AML-193 (cell line): Measurements from ENCODE around the gene CNTRL.
"Not testable (repeated sequence)": the region's sequence is repeated elsewhere in the genome, so short reads cannot be mapped to it uniquely, and the experiment has no call there.

Experiments
- DNase-seq, 2 experiments: peaks; one replicate each; lab custom pipeline; 2025; lab: John Stamatoyannopoulos, UW

Gene CNTRL, protein sequence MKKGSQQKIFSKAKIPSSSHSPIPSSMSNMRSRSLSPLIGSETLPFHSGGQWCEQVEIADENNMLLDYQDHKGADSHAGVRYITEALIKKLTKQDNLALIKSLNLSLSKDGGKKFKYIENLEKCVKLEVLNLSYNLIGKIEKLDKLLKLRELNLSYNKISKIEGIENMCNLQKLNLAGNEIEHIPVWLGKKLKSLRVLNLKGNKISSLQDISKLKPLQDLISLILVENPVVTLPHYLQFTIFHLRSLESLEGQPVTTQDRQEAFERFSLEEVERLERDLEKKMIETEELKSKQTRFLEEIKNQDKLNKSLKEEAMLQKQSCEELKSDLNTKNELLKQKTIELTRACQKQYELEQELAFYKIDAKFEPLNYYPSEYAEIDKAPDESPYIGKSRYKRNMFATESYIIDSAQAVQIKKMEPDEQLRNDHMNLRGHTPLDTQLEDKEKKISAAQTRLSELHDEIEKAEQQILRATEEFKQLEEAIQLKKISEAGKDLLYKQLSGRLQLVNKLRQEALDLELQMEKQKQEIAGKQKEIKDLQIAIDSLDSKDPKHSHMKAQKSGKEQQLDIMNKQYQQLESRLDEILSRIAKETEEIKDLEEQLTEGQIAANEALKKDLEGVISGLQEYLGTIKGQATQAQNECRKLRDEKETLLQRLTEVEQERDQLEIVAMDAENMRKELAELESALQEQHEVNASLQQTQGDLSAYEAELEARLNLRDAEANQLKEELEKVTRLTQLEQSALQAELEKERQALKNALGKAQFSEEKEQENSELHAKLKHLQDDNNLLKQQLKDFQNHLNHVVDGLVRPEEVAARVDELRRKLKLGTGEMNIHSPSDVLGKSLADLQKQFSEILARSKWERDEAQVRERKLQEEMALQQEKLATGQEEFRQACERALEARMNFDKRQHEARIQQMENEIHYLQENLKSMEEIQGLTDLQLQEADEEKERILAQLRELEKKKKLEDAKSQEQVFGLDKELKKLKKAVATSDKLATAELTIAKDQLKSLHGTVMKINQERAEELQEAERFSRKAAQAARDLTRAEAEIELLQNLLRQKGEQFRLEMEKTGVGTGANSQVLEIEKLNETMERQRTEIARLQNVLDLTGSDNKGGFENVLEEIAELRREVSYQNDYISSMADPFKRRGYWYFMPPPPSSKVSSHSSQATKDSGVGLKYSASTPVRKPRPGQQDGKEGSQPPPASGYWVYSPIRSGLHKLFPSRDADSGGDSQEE (N-terminal part only)

DNA sequence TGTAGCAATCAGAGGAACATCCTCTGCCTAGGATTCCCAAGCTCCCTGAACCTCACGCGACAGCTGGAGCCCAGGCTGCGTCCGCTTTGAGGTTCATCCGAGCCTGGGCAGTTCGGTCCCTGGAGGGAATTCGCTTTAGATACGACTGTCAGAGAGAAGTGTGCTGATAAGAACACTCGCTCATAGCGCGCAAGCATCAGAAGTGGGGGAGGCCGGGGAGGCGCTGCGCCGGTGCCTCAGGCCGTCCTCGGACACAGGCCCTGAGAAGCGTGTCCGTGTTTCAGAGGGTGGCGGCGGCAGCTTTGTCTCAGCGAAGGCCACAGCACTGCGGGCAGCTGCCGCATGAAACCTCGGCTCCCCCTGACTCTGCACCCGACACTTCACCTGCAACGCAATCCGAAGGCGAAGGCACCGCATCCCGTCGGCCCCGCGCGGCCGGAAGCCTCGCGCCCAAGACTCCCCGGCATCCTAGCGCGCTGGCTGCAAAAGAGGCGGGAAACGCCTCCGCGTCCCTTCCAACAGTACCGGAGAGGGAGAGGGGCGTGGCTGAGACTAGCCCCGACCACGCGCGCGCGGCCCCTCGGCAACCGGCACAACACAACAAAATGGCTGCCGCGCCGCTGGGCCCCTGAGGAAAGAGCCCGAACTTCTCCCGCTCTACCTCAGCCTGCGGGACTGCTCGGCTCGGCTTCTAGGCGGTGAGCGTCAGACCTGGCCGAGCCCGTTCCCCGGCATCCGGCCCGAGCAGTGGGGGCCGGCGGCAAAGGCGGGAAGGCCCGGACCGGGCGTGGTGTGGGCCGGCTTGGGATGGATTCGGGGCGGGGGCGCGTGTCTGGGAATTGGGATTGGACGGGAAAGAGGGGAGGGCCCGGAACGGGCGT is at the start of gene CNTRL:
Gene CNTRL, plus strand, starts transcription at position 586 of the 881 bp plus-strand sequence. CDS start 13,372 bp downstream, outside the sequence.
- peak; percentile 89 to 92 for DNase-seq

DNA sequence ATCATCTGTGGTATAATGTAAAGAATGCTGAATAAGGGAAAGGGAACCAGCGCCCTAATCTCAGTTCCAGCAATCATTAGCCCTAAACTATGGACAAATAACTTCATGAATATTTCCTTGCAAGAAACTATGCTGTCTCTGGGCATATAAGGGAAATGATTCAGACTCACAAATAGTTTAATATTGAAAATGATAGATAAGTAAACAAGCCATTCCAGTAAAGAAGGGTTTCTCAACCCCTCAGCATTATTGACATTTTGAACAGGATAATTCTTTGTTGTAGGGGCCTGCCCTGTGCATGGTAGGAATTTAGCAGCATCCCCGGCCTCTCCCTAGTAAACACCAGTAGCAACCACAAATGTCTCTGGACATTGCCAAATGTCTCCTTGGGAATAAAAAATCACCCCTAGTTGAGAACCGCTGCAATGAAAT is 48.5 kb upstream of the CNTRL start:
- DNase-seq = no peak

DNA sequence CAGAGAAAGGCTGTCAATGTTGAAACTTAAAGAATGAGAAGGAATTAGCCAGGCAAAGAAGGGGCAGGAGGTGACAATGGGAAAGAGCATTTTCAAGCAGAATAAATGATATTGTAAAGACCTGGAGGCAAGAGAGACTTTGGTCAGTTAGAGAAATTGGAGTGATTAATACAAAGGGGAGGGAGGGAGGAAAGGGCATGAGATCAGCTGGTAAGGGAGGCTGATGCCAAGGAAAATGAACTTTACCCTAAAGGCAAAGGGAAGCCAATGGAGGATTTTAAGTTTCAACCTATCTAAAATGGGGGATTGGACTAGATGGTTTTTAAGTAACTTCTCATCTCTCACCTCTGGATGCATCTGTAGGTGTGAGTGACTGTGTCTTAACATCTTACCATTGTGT is 48.0 kb upstream of the CNTRL start:
- no peak for DNase-seq

DNA sequence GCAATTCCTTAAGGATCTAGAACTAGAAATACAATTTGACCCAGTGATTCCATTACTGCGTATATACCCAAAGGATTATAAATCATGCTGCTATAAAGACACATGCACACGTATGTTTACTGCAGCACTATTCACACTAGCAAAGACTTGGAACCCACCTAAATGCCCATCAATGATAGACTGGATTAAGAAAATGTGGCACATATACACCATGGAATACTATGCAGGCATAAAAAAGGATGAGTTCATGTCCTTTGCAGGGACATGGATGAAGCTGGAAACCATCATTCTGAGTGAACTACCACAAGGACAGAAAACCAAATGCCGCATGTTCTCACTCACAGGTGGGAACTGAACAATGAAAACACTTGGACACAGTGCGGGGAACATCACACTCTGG is 46.5 kb upstream of the CNTRL start:
- not testable (repeated sequence) for DNase-seq

DNA sequence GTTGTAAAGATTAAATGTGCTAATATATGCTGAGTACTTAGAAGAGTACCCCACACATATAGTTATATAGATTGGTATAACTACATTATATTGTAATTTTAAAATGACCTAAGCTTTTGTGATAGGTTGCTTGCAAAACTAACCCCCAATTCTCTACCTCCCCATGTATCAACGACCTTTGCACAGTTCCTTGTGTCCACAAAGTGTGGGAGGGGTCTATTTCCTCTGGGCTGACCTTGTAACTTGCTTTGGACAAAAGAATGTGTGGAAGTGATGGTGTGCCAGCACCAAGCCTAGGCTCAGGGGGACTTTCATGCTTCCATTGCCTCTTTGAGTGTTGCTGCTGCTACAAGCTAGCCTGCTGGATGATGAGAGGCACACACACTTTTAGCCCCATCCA is 45.3 kb upstream of the CNTRL start:
- DNase-seq = no peak

DNA sequence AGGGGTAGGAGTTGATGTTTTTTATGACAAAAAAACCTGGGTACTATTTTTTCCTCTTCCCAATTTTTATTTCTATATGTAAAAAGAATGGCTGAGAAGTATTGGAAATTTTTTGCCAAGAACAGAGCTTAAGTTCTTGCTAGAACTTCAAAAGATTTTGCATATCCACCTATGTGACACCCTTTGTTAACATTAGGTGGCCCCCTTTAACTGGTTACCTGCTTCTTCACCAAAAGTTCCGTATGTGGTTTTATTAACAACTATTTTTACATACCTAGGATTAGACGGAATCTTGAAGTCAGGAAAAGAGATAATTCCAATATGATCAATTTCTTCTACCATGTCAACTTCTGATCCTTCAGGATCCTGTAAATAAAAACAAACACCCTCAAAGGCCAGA is 40.2 kb upstream of the CNTRL start:
- DNase-seq = no peak

DNA sequence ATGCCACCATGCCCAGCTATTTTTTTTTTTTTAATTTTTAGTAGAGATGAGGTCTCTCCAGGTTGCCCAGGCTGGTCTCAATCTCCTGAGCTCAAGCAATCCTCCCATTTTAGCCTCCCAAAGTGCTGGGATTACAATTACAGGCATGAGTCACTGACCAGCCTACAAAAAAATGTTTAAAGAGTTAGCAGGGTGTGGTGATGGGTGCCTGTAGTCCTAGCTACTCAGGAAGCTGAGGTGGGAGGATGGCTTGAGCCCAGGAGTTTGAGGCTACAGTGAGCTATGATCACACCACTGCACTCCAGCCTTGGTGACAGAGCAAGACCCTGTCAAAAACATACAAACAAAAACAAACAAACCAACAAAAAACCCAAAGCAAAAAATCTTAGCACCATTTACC is 39.0 kb upstream of the CNTRL start:
- not testable (repeated sequence) for DNase-seq

DNA sequence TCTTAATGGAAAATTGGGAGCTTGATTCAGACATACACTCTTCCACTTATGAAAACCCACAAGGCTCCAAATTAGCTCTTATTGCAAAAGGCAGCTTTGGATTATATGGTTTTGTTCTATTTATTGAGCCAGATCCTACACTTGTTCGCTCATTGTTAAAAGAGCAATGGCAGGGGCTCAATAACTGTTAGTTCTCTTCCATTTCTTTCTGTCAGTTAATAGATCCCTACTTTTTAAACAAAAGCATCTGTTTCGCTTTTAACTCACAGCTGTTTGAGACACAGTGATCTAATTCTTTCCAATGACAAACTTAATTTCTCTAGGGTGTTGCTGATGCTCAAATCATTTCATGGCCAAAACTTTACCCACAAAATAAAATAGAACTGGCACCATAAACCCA is 36.4 kb upstream of the CNTRL start:
- no peak for DNase-seq

DNA sequence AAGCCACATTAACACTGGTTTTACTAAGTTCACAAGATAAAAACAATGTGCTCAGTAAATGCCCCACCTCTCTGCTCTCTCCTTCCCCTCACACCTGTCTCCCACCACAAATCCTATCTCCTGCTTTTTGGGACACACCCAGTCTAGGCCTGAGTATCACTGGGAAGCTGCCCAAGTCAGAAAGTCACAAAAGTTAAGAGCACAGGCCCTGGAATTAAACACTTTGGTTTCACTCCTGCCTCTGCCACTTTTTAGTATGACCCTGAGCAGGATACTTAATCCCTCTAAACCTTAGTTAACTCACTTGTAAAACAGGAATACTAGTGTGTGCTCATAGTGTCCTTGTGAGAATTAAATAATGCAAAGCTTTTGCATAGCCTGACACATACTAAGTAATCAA is 36.0 kb upstream of the CNTRL start:
- no peak for DNase-seq

DNA sequence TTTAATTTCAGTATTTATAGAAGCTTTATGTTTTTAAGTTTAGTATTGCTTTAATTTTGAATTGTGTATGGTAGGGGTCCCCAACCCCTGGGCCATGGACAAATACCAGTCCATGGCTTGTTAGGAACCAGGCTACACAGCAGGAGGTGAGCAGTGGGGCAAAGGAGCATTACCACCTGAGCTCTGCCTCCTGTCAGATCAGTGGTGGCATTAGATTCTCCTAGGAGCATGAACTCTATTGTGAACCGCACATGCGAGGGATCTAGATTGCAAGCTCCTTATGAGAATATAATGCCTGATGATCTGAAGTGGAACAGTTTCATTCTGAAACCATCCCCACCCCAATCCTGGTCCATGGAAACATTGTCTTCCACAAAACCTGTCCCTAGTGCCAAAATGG is 26.6 kb upstream of the CNTRL start:
- DNase-seq = no peak

DNA sequence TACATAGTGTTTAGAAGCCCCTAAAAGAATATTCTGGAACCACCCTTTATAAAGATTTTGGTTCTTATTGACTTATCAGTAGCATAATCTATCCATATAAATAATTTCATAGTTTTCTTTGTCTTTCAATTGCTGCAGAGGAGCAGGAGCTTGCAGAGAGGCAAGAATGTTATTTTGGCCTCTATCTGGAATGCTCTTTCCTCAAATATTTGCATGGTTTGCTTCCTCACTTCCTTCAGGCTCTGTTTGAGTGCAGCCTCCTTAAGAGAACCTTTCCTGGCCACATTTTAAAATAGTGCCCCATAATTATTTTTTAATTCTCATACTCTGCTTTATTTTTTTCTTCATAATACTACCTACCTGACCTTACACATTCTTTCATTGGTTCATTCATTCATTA is 26.1 kb upstream of the CNTRL start:
- DNase-seq = no peak

DNA sequence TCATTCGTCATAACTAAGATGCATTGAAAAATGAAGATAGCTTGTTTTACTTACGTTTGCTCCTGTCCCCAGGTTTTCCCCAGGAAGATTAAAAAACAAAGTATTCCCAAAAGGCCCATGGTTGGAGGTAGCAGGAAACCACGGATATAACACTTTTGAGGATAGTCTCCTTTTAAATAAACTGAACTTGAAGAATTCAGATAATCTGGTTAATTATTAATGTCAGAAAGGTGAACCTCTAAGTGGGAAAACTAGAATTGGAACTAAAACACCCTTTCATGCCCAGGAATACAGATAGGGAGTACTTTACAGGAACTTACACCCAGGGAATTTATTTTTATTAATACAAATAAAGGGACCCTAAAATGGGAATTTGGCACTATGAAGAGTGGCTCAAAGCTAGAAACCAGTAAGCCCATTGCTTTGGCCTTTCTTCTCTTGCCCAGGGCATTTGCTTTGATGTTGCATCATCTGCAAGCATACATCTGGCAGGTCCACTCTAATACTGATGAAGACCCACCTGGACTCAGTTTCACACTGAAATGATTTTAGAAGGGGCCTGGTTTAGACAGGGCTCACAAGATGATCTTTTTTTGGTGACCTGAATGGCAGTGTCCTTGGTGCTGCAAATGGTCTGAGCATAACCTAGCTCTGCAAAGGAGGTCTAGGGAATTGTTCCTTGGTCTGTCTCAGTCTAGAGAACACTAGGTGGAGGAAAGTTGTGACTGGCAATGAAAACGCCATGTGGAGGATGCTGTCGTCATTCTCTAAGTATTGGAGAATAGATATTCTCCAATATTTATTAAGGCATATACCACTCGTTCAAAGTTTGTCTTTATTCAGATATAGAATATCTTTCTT is 24.4 kb upstream of the CNTRL start, which contains the start of gene C5:
Gene C5, minus strand, starts transcription at position 148 of the 861 bp plus-strand sequence. Its CDS starts 29 bp downstream, at position 119.
- DNase-seq = no peak

DNA sequence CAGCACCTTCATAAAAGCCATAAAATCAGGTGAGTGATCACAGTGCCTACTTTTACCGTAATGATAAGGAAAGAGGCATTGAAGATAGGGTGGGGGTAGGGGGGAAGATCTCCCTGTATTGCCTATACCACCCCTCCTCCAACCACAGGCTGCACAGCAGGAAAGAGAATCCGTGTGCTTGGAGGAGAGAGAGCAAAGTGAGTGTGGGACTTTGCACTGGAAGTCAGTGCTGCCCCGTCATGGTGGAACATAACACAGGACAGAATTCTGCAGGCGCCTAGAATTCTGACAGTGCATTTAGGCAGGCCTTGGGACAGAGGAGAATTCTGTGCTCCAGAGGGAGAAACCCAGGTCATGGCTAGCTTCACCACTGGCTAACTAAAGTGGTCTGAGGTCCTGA is 21.2 kb upstream of the CNTRL start:
- no peak for DNase-seq

DNA sequence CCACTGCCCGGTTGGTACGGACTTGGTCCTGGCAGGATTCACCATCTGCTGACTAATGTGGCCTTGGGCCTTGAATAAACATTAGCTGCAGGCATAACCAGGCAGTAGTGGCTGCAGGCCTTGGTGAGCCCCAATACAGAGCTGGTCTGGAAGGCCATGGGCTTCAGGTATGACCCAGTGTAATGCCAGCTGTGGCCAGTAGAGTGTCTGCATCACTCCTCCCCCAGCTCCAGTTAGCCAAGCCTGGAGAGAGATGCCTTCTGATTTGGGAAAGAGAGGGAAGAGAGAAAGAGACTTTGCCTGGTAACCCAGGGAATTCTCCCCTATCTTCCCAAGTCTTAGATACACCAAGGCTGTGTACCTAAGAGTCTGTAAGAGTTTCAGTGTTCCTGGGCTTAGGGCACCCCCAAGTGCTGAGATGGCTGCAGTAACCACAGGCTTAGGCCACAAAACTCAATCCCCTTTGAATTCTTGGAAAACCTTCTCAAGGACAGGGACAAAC is 19.1 kb upstream of the CNTRL start:
- no peak for DNase-seq

DNA sequence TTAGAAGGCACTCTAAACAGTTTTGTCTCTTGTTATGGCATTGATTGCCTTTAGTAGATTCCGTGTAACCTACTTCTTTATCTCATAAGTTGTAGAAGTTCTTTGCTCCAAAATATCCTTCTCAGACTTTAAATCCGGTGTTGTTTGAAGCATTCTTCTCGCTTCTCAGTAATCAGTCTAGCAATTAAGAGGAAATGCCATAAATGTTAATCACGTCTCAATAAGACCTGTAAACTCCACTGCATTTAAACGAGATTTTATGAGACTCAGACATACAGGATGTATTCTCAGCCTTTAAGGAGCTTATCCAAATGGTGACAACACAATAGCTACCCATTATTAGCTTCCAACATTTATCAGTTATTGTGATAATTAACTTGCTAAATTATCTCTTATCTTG is 16.9 kb upstream of the CNTRL start:
- DNase-seq = no peak

DNA sequence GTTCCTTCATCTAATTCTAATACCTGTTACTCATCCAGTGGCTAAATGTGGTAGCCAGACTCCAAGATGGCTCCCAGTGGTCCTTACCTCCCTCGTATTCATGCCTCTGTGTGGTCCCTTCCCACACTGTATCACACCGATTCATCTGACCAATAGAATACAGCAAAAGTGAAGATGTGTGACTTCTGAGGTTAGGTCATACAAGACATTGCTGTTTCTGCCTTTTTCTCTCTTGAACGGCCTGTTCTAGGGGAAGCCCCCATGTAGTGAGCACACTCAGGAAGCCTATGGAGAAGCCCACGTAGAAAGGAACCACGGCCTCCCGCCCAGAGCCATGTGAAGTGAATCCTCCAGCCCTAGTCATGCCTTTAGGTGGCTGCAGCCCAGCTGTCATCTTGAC is 15.2 kb upstream of the CNTRL start:
- no peak for DNase-seq

DNA sequence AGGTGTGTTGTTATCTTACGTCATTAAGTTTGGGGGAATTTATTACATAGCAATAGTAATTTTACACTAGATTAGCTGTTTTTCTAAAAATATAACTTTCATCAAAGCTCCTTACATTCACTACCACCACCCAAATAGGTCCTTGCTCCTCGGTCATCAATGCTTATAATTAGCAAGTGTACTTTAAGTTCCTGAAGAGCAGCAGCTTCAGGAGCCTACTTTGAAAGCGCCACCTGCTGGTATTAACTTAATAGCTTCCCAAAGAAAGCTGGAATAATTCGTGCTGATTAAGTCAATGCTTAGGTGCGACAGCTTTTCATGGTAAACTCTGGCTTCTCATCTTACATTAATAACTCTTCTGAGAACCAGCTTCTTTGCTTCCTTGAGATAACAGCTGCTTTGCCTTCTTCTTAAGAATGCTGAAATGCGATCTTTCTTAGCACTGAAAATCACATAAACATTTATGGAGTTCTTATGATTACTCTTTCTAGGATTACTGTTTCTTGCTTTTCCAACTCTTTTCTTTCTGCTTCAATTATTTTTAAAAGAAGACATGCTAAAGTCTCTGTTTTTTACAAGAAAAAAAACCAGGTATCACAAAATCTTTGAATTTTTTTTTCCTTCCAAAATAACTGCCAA is 14.6 kb upstream of the CNTRL start:
- peak; percentile 60 to 70 for DNase-seq

DNA sequence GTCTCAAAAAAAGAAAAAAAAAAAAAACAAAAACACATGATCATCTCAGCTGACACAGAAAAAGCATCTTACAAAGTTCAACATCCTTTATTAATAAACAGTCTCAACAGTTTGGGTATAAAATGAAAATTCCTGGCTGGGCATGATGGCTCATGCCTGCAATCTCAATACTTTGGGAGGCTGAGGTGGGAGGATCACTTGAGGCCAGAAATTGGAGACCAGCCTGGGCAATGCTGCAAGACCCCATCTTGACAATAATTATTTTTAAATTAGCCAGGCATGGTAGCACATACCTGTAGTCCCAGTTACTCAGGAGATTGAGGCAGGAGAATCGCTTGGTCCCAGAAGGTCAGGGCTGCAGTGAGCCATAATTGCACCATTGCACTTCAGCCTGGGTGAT is 7.9 kb upstream of the CNTRL start:
- DNase-seq = no peak

DNA sequence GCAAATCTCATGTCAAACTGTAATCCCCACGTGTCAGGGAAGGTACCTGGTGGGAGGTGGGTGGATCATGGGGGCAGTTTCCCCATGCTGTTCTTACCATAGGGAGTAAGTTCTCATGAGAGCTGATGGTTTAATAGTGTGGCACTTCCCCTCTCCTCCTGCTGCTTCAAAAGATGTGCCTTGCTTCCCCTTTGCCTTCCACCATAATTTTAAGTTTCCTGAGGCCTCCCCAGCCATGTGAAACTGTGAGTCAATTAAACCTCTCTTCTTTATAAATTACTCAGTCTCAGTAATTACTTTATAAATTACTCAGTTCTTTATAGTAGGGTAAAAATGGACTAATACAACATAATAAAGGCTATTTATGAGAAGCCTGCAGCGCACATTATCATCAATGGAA is 7.1 kb upstream of the CNTRL start:
- DNase-seq = no peak

DNA sequence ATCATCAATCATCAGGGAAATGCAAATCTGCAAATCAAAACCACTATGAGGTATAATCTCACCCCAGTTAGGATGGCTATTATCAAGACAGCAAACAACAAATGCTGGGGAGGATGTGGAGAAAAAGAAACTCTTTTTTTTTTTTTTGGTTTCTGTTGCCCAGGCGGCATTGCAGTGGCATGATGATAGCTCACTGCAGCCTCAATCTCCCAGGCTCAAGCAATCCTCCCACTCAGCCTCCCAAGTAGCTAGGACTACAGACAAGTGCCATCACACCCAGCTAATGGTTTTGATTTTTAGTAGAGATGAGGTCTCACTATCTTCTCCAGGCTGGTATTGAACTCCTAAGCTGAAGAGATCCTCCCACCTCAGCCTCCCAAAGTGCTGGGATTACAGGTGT is 5.4 kb upstream of the CNTRL start:
- no peak for DNase-seq
